GOT3 (cell line): ENCODE data around the gene CARM1.
"Not testable (repeated sequence)": the region's sequence is repeated elsewhere in the genome, so short reads cannot be mapped to it uniquely, and the experiment has no call there.

Experiments
- DNase-seq: peaks from one replicate; lab custom pipeline; 2025; ENCODE audit warnings: mixed read lengths; lab: John Stamatoyannopoulos, UW

Gene CARM1

DNA sequence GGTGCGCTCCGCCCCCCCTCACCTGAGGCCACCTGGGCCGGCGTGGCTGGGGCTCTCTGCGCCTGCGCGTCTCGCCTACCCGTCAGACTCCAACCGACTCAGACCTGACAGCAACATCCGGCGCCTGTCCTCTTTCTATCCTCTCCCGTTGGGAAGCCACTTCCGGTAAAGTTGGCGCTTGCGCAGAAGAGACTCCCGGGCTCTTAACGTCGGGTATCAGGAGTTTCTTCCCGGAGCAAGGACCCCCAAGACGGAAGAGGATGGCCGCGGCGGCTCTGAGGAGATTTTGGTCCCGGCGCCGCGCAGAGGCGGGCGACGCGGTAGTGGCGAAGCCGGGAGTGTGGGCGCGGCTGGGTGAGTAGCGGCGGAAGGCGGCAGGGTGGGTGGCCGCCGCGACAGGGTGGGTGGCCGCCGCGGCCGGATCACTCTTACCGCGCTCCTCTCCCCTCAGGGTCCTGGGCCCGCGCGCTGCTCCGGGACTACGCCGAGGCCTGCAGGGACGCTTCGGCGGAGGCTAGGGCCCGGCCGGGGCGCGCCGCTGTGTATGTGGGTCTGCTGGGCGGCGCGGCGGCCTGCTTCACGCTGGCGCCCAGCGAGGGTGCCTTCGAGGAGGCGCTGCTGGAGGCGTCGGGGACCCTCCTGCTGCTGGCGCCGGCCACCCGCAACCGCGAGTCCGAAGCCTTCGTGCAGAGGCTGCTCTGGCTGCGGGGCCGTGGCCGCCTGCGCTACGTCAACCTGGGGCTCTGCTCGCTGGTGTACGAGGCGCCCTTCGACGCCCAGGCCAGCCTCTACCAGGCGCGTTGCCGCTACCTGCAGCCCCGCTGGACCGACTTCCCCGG, 57.4 kb downstream of the CARM1 start, which contains the start of the genes TIMM29 and YIPF2:
Gene TIMM29, plus strand, starts transcription at position 249 of the 839 bp plus-strand sequence. Its CDS starts 12 bp downstream, at position 261.
Gene YIPF2, minus strand, starts transcription at position 77 of the 839 bp plus-strand sequence. CDS start 229 bp downstream, outside the sequence.
- DNase-seq, result peak; percentile 81

DNA sequence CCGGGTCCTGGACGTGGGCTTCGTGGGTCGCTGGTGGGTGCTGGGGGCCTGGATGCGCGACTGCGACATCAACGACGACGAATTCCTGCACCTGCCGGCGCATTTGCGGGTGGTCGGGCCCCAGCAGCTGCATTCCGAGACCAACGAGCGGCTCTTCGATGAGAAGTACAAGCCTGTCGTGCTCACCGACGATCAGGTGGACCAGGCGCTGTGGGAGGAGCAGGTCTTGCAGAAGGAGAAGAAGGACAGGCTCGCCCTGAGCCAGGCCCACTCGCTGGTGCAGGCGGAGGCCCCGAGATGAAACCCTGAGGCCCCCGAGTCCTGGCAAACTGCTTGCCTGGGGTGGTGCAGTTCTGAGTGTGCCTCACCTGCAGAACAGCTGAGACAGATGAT, 58.0 kb downstream of the CARM1 start:
- DNase-seq, result no peak

DNA sequence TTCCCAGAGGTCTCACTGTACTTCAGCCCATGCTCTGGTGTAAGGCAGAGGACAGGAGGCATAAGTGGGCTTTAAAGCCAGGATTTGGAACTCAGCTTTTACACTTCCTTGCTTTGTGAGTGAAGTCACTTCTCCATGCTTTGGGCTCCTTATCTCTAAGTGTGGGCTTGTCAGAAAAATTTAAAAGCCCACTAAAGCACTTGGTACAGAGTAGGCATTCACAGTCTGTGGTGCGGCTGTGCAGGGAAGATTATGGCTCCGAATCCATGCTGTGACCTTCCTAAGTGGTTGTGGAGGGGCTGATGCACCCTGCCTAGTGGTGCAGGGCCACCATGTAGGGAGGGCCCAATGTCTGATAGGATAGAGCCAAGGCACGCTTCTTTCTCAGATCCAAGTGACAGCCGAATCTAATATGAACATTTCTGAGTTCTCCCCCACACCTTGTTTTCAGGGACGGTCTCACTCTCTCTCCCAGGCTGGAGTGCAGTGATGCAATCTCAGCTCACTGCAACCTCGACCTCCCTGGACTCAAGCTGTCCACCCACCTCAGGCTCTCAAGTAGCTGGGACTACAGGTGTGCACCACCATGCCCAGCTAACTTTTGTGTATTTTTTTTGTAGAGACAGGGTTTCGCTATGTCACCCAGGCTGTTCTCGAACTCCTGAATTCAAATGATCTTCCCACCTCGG, 64.2 kb downstream of the CARM1 start:
- DNase-seq, result no peak

DNA sequence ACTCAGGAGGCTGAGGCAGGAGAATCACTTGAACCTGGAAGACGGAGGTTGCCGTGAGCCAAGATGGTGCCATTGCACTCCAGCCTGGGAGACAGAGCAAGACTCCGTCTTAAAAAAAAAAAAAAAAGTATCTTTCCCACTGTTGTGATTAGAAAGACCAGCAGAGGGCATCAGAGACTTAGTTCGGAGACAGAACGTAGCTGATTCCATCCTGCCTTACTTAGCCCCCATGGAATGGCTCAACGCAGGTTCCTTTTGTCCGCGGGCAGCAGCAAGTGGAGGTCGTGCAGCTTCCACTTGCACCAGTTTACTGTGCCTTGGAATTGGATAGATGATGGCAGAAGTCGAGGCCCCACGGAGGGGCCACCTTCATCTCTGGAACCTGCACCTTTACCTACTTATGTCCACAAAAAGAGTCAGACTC, 65.3 kb downstream of the CARM1 start:
- no peak for DNase-seq

DNA sequence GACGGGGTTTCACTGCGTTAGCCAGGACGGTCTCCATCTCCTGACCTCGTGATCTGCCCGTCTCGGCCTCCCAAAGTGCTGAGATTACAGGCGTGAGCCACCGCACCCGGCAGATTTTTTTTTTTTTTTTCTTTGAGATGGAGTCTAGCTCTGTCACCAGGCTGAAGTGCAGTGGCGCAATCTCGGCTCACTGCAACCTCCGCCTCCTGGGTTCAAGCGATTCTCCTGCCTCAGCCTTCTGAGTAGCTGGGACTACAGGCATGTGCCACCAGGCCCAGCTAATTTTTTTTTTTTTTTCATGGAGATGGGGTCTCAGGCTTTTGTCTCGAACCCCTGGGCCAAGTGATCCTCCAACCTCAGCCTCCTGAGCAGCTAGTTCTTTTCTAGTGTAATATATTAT, 70.3 kb downstream of the CARM1 start:
- DNase-seq, result not testable (repeated sequence)

DNA sequence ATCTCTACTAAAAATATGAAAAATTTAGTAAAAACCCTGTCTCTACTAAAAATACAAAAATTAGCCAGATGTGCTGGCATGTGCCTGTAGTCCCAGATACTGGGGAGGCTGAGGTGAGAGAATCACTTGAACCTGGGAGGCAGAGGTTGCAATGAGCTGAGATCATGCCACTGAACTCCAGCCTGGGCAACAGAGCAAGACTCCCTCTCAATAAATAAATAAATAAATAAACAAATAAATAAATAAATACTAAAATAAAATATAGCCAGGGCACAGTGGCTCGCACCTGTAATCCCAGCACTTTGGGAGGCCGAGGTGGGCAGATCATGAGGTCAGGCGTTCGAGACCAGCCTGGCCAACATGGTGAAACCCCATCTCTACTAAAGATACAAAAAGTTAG, 72.1 kb downstream of the CARM1 start:
- DNase-seq, result not testable (repeated sequence)

DNA sequence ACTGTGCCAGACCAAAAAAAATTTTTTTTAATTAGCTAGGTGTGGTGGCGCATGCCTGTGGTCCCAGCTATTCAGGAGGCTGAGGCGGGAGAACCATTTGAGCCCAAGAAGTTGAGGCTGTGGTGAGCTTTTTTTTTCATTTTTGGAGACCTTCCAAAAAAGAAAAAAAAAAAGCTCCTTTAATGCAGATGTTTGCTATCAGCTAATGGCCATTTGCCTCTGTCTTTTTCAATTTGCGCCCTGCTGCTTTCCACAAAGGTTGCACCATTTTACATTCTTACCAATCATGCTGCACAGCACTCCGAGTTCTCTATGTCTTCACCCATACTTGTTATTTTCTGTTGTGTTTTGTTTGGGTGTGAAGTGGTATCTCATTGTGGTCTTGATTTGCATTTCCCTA, 73.9 kb downstream of the CARM1 start:
- no peak for DNase-seq

DNA sequence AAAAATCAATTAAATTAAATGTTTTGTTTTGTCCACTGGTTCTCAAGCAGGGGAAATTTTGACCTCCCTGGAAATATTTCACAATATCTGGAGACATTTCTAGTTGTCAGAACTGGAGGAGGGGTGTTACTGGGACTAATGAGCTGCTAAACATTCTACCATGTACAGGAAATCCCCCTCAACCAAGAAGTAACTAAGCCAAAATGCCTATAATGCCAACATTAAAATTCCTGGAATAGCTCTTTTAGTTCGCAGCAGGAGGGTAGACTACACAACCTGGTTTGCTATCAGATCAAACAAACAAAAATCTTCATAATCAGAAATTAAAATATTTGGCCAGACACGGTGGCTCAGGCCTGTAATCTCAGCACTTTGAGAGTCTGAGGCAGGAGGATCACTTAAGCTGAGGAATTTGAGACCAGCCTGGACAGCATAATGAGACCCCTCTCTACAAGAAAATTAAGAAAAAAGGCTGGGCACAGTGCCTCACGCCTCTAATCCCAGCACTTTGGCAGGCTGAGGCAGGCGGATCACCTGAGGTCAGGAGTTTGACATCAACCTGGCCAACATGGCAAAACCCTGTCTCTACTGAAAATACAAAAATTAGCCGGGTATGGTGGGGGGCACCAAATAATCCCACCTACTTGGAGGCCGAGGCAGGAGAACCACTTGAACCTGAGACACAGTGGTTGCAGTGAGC, 75.8 kb downstream of the CARM1 start:
- DNase-seq, result no peak

DNA sequence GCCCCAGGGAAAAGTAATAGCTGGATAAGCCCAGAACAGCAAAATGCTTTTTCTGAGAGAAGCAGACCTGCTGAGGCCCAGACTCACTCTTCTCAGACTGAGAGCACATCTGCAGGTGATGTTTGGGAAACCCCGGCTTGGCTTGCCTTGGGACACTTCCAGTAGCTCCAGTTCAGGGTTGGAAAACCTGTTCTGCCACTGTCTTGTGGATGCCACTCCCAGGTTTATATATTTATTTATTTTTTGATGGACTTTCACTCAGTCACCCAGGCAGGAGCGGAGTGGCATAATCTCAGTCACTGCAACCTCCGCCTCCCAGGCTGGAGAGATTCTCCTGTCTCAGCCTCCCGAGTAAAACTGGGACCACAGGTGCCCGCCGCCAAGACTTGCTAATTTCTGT, 81.5 kb downstream of the CARM1 start:
- no peak for DNase-seq

DNA sequence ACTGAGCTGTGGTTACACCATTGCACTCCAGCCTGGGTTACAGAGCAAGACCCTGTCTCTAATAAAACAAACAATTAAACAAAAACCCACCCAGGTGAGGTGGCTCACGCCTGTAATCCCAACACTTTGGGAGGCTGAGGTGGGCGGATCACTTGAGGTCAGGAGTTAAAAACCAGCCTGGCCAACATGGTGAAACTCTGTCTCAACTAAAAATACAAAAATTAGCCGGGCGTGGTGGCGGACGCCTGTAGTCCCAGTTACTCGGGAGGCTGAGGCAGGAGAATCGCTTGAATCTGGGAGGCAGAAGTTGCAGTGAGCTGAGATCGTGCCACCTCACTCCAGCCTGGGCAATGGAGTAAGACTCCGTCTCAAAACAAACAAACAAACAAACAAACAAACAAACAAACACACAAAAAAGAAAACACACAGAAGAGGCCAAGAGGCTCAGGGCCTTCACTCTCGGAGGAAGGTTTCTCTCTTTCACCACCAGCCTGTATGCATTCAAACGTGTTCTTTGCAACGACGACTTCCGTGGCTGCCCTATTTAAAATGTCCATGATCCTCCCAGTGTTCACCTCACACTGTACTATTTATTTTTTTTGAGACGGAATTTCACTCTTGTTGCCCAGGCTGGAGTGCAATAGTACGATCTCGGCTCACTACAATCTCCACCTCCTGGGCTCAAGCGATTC, 88.1 kb downstream of the CARM1 start:
- DNase-seq, result not testable (repeated sequence)

DNA sequence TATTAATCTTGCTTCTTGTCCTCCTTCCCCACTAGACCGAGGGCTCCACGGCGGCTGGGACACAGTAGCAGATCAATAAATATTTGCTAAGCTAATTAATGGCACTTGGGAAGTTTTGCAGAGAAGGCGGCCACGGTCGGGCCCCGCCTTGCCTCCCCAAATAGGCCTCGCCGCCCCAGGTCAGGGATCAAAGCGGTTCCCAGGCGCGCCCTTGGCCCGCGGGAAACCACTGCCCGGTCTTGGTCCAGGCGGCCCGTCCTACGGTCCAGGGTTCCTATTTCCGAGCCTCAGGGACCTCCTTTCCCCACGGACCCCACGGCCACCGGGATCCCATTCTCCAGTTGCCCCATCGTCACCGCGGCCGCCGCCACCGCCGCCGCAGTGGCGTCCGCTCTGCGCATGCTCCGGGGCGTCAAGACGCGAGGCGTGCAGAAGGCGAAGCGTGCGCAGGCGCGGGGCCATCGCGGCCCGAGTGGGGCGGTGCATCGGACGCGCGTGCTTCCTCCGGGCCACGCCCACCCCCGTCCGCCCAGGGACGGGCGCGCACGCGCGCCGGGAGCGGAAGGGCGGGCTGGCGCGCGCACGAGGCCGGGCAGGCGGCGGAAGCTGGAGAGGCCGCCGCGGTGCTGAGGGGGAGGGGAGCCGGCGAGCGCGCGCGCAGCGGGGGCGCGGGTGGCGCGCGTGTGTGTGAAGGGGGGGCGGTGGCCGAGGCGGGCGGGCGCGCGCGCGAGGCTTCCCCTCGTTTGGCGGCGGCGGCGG, 89.1 kb downstream of the CARM1 start, which contains the start of gene SMARCA4:
Gene SMARCA4, plus strand, starts transcription at position 717 of the 759 bp plus-strand sequence. CDS start 23,122 bp downstream, outside the sequence.
- DNase-seq, result peak; percentile 95

DNA sequence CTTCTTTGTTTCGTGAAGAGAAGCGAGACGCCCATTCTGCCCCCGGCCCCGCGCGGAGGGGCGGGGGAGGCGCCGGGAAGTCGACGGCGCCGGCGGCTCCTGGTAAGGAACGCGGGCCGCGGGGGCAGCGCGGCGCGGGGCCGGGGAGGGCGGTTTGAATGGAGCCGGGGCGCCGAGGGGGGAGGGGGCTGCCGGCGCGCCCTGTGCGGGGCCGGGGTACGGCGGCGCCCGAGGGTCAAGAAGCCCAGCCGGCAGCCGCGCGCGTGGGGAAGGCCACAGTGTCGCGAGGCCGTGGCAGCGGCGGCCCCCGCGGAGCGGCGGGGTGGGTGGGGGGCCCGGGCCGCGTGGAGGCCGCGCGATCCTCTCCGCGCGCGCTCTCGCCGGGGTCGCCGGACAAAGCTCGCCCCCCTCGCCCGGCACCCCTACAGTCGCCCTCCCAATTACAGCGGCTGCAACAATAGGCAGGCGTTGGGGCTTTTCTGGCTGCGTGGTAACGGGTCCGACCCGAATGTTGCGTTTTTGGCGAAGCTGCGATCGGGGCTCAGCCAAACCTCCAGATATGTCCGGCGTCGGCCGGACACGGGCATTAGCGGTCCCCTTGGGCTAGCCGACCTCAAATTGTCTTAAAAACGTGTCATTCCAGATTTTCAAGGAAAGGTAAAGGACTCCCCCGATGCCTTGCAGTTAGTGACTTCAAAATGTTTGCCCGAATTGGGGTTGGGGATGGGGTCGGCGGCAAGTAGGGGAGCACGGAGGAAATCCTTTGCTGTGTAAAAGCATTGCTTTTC, 89.9 kb downstream of the CARM1 start:
- DNase-seq, result no peak

DNA sequence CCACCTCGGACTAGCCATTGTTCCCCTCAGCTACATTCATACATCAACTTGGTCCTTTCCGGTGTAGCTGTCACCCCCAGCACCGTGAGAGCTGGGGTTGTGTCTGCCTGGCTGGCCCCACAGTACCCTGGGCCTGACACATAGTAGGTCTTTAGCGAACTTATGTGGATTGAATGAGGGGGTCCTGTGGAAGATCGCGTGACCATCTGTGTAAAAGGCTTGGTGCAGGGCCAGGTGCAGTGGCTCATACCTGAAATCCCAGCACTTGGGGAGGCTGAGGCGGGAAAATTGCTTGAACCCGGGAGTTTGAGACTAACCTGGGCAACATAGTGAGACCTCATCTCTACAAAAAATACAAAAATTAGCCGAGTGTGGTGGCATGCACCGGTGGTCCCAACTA, 91.5 kb downstream of the CARM1 start:
- no peak for DNase-seq

DNA sequence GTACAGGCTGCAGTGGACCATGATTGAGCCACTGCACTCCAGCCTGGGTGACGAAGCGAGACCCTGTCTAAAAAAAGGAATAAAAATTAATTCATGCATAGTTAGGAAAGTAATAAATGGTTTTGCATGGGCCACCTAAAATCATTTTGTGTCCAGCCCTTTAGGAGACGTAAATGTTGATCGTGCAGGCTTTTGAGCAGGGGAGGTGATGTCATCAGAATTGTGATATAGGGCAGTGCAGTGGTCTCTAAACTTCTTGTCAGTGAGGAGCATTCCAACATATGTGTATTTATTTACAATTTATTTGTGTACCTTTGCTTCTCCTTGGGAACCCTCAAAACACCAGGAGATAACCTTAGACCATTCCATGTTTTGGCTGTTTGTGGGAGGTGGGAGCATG, 92.5 kb downstream of the CARM1 start:
- no peak for DNase-seq

DNA sequence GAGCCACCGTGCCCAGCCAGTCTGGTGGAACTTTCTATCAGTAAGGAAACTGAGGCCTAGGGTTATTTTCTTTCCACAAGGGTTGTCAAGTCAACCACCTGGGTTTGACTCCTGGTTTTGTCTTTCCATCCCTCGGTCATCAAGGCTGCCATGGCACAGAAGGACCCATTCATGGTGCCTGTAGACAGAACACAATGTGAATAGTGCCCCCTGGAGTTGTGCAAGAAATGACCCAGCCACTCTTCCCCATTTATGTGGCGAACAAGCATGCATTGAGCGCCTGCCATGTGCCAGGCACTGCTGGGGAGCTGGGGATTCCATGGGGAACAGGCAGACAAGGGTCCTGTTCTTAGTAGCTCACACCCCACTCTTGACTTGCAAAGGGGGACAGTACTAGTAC, 93.5 kb downstream of the CARM1 start:
- DNase-seq, result no peak

DNA sequence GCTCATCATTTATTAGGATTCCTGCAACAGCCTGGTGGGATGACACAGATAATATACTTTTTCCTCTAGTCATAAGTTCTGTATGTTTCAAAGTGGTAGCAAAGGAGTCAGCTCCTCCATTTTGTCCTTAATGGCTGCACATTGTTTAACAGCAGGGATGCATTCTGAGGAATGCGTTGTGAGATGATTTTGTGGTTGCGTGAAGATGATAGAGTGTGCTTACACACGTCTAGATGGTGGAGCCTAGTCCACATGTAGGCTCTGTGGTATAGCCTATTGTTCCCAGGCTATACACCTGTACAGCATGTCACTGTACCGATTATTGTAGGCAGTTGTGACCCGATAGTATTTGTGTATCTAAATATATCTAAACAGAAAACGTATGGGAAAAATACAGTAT, 94.0 kb downstream of the CARM1 start:
- no peak for DNase-seq

DNA sequence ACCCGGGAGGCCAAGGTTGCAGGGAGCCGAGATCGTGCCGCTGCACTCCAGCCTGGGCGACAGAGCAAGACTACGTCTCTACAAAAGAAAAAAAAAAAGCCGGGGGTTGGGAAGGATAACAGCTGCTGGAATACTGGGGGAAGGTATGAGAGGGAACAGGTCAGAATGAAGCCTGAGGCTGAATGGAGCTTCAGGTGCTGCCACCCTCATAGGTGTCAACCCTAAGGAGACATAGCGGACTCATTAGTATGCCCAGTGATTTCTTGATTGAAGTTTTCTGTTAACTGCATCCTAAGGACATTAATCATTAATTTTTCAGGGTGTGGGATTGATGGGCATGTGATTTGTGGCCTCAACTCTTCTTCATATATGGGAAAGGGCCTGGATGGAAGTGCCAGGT, 95.5 kb downstream of the CARM1 start:
- DNase-seq, result no peak

DNA sequence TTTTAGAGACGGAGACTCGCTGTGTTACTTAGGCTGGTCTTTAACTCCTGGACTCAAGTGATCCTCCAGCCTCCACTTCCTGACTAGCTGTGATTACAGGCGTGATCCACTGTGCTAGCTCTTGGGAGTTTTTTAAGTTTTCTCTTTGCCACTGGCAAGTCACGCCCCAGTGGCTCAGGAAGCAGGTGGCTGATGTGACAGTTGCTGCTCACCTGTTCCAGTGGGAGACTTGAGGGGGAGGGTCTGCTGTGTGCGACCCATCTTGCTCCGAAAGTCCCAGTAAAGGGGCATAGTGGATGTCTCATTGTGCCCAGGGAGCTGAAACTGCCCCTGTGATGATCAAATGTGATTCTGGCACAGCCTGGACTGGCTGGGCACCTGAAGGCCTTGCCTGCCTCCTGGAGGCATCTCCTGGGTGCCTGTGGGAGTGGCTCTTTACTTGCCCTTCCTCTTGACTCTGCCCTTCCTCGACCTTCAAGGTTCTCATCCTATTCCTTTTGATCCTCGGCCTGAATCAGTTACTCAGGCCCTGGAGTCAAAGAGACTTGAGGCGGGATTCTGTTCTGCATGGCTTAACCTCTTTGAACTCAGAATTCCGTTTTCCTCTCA, 97.3 kb downstream of the CARM1 start:
- no peak for DNase-seq

DNA sequence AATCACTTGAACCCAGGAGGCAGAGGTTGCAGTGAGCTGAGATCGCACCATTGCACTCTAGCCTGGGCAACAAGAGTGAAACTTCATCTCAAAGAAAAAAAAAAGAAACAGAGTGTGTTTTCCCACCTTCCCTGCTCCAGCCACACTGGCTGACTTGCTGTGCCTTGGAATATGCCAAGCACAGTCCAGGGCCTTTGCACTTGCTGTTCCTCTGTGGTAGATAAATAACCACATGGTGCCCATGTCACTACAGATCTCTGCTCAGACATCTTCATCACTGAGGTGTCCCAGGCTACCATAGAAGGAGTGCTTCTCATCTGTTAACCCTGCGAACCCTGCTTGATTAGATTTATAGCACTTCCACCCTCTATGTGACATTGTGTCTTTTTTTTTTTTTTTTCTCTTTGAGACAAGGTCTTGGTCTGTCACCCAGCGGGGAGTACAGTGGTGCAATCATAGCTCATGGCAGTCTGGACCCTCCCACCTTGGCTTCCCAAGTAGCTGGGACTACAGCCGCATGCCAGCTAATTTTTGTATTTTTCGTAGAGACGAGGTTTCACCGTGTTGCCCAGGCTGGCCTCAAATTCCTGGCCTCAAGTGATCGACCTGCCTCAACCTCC, 99.9 kb downstream of the CARM1 start:
- DNase-seq, result no peak
